KMS-11 (cell line): ENCODE results near the gene MAN2A1.

Experiments used
- H2AFZ ChIP-seq: fragments of 200-600 bp; sonication (generic); 2 replicates; pipeline ENCODE4 v1.6.1; 2016; ENCODE audit warnings: antibody characterized with exemption, mixed run types, low read depth
- H3K27ac ChIP-seq: fragments of 200-600 bp; sonication (generic); 2 replicates; pipeline ENCODE4 v1.6.1; 2016; ENCODE audit warnings: mild to moderate bottlenecking, mixed run types
- H3K27me3 ChIP-seq: fragments of 200-600 bp; sonication (generic); 2 replicates; pipeline ENCODE4 v1.6.1; 2017; ENCODE audit warnings: mild to moderate bottlenecking, low read depth, mixed run types, moderate library complexity; ENCODE audit not compliant: insufficient read depth
- H3K36me3 ChIP-seq: fragments of 200-600 bp; sonication (generic); 2 replicates; pipeline ENCODE4 v1.6.1; 2017; ENCODE audit warnings: mild to moderate bottlenecking, mixed run types; ENCODE audit not compliant: insufficient read depth
- H3K4me1 ChIP-seq: fragments of 200-600 bp; sonication (generic); 2 replicates; pipeline ENCODE4 v1.6.1; 2016; ENCODE audit warnings: mild to moderate bottlenecking, low read depth, mixed run types; ENCODE audit not compliant: poor library complexity, severe bottlenecking
- H3K4me2 ChIP-seq: fragments of 200-600 bp; sonication (generic); 2 replicates; pipeline ENCODE4 v1.7.0; 2016; ENCODE audit warnings: mild to moderate bottlenecking, mixed run types
- H3K4me3 ChIP-seq: fragments of 200-600 bp; sonication (generic); IDR thresholded peaks from 2 replicates; pipeline ENCODE4 v1.6.1; 2017; ENCODE audit warnings: low read depth, low read length, mixed read lengths; ENCODE audit not compliant: insufficient read depth
- H3K79me2 ChIP-seq: fragments of 200-600 bp; sonication (generic); 2 replicates; pipeline ENCODE4 v1.6.1; 2016; ENCODE audit warnings: low read depth, mixed run types; ENCODE audit not compliant: insufficient read depth
- H3K9ac ChIP-seq: fragments of 200-600 bp; sonication (generic); 2 replicates; pipeline ENCODE4 v1.6.1; 2016; ENCODE audit warnings: mild to moderate bottlenecking, mixed run types
- H4K20me1 ChIP-seq: fragments of 200-600 bp; sonication (generic); 2 replicates; pipeline ENCODE4 v1.6.1; 2016; ENCODE audit warnings: mild to moderate bottlenecking, mixed run types; ENCODE audit not compliant: insufficient read depth
- TF ChIP-seq, protein P1 (sequence below): fragments of 200-600 bp; sonication (generic); conservative IDR thresholded peaks from 2 replicates; pipeline ENCODE4 v1.6.1; 2017; ENCODE audit warnings: low read depth, mild to moderate bottlenecking, antibody characterized with exemption, low read length, moderate library complexity, mixed read lengths

Gene MAN2A1

DNA sequence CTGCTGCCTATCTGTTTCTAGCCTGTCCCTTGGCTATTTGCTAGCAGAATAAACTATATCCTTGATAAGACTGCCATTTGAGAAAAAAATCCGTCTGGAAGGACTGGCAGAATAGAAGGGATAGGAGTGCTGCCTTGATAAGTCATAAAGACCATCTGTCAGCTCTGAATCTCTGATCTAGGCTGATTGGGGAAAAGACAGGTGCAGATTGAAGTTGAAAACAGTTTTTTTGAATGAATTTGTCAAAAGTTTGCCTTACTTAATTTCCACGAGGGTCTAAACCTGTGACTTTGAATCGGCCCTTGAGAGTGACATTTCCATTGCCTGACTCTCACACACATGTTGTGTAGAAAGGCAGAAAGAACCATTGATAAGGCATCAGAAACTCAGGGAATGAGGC lies 218.6 kb downstream of the MAN2A1 start:
- no peaks in the 10 kb centered on the region for H4K20me1 ChIP-seq
- no peak overlapping the region for H3K4me2 ChIP-seq
- H3K9ac ChIP-seq: no peak overlapping the region
- H3K4me1 ChIP-seq: peaks cover 12% of the 10 kb centered on the region
- no peaks in the 10 kb centered on the region for H3K36me3 ChIP-seq
- H3K4me3 ChIP-seq: no peak overlapping the region
- H2AFZ ChIP-seq: no peak overlapping the region
- TF ChIP-seq, protein P1, sequence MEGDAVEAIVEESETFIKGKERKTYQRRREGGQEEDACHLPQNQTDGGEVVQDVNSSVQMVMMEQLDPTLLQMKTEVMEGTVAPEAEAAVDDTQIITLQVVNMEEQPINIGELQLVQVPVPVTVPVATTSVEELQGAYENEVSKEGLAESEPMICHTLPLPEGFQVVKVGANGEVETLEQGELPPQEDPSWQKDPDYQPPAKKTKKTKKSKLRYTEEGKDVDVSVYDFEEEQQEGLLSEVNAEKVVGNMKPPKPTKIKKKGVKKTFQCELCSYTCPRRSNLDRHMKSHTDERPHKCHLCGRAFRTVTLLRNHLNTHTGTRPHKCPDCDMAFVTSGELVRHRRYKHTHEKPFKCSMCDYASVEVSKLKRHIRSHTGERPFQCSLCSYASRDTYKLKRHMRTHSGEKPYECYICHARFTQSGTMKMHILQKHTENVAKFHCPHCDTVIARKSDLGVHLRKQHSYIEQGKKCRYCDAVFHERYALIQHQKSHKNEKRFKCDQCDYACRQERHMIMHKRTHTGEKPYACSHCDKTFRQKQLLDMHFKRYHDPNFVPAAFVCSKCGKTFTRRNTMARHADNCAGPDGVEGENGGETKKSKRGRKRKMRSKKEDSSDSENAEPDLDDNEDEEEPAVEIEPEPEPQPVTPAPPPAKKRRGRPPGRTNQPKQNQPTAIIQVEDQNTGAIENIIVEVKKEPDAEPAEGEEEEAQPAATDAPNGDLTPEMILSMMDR: no peak
- H3K79me2 ChIP-seq: no peaks in the 10 kb centered on the region
- H3K27ac ChIP-seq: no peak overlapping the region
- no peaks in the 10 kb centered on the region for H3K27me3 ChIP-seq

DNA sequence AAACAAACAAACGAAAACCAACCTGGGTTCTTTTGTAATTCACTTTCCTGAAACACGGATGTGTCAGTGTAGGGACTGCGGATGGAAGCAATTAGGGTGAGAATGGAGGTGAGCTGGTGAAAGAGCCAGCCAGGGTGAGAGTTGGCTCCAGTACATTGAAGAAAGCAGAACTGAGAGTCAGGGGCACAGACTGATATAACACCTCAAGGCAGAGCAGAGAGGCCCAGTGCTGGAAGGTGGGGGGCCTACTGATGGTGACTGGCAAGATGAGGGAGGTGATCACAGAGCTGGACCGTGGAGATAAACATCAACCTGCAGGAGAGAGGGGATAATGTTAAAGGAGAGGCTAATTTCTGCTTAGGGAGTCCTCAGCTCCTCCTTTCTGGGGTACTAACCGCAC lies 221.1 kb downstream of the MAN2A1 start:
- TF ChIP-seq, protein P1: no peak
- no peak overlapping the region for H3K9ac ChIP-seq
- no peaks in the 10 kb centered on the region for H3K79me2 ChIP-seq
- H3K4me1 ChIP-seq: peaks cover 35% of the 10 kb centered on the region
- H3K36me3 ChIP-seq: no peaks in the 10 kb centered on the region
- no peaks in the 10 kb centered on the region for H4K20me1 ChIP-seq
- H3K4me3 ChIP-seq: no peak overlapping the region
- H3K27me3 ChIP-seq: no peaks in the 10 kb centered on the region
- H2AFZ ChIP-seq: no peak overlapping the region
- no peak overlapping the region for H3K27ac ChIP-seq
- no peak overlapping the region for H3K4me2 ChIP-seq

DNA sequence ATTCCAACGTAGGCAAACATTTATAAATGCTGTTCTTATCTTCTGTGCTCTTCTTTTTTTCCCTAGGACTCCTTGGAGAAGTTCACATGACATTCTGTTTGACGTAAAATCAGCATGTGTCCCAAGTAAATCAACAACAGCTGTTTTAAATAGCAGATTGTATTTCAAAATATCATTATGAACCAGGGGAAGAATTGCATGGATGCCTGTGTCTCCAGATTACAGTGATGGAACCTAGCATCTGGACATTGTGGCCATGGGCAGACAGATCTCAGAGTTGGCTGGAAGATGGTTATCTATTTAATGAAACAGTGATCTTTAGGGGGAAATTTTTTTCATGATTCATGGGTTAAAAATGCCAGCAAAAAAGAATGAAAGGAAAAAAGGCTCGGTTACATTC lies 222.0 kb downstream of the MAN2A1 start:
- Histone ChIP-seq H3K4me1 (peaks cover 43% of the 10 kb centered on the region), H3K27me3 (no peaks in the 10 kb centered on the region), H3K27ac (no peak overlapping the region), H3K4me3 (no peak overlapping the region), H3K4me2 (no peak overlapping the region), H3K36me3 (no peaks in the 10 kb centered on the region), H2AFZ (no peak overlapping the region), H3K9ac (no peak overlapping the region), H4K20me1 (no peaks in the 10 kb centered on the region), H3K79me2 (no peaks in the 10 kb centered on the region)
- TF ChIP-seq, protein P1: no peak

DNA sequence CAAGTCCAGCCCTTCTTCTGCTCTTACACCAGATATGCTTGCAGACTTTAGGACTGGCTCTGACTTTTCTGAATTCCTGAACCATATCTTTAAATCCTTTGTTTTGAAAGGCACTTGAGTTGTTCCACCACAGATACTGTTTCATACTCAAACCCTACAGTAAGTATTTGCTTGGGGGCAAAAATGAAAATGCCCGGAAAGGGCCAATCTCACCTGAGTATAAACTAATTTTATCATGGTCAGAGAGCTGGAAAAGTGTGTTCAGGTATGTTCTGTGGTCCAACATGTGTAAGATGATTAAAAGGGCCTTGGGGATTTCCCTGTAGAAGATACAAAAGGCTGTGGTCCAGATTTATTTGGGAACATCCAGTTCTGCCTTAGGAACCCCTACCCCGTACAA lies 225.2 kb downstream of the MAN2A1 start:
- Histone ChIP-seq H3K27ac (no peak overlapping the region), H3K4me3 (no peak overlapping the region), H2AFZ (no peak overlapping the region), H4K20me1 (no peaks in the 10 kb centered on the region), H3K79me2 (peaks cover 3% of the 10 kb centered on the region), H3K36me3 (no peaks in the 10 kb centered on the region), H3K9ac (no peak overlapping the region), H3K27me3 (no peaks in the 10 kb centered on the region), H3K4me2 (no peak overlapping the region), H3K4me1 (peaks cover 75% of the 10 kb centered on the region)
- TF ChIP-seq, protein P1: no peak
